Immature natural killer cell (primary cell): ENCODE data around the gene SV2A. TPM values are rescaled to one million over a fixed set of nuclear protein-coding genes. Genes with fewer than 3 reads are reported as not detected.
"Not testable (repeated sequence)": the region's sequence is repeated elsewhere in the genome, so short reads cannot be mapped to it uniquely, and the experiment has no call there.

Experiments used
- DNase-seq, 3 donors: peaks; one replicate each; pipeline ENCODE4 v3.0.0; 2022; ENCODE audit warnings: mixed read lengths in 1 of 3
- H3K27ac Mint-ChIP-seq, 6 donors: one replicate each; pipeline ENCODE4 v1.8.0; 2020; ENCODE audit warnings: mixed read lengths in 6 of 6, mild to moderate bottlenecking in 5 of 6, inconsistent platforms in 4 of 6, moderate library complexity in 3 of 6
- H3K27me3 Mint-ChIP-seq, 3 donors: one replicate each; pipeline ENCODE4 v1.8.0; 2020 to 2021; ENCODE audit warnings: low read depth in 3 of 3, mild to moderate bottlenecking in 3 of 3, mixed read lengths in 3 of 3, moderate library complexity in 3 of 3, inconsistent platforms in 1 of 3
- H3K36me3 Mint-ChIP-seq, 3 donors: one replicate each; pipeline ENCODE4 v1.8.0; 2020; ENCODE audit warnings: mixed read lengths in 3 of 3, inconsistent platforms in 2 of 3, mild to moderate bottlenecking in 2 of 3
- H3K4me1 Mint-ChIP-seq, 2 donors: one replicate each; pipeline ENCODE4 v1.8.0; 2020; ENCODE audit warnings: inconsistent platforms in 2 of 2, mild to moderate bottlenecking in 2 of 2, mixed read lengths in 2 of 2, moderate library complexity in 1 of 2
- H3K4me3 Mint-ChIP-seq, 5 donors: one replicate each; pipeline ENCODE4 v1.8.0; 2020; ENCODE audit warnings: mild to moderate bottlenecking in 5 of 5, mixed read lengths in 5 of 5, inconsistent platforms in 3 of 5, moderate library complexity in 3 of 5
- H3K9me3 Mint-ChIP-seq, 6 donors: one replicate each; pipeline ENCODE4 v1.8.0; 2020; ENCODE audit warnings: mild to moderate bottlenecking in 6 of 6, mixed read lengths in 6 of 6, inconsistent platforms in 4 of 6, moderate library complexity in 3 of 6
- polyA plus RNA-seq, 3 donors: library from polyadenylated mRNA; unstranded; fragments of 300-500 nt; fragmentation: Illumina TruSeq; gene quantifications; one replicate each; pipeline ENCODE4 v1.2.3, GENCODE V29; 2021

The SV2A gene
- polyA plus RNA-seq, 3 donors from 2014 or later, result 0.89 to 1.0 TPM; not detected in 1

GRCh38 chr1:149866887-149867286 is 50.8 kb downstream of the SV2A start:
- not testable (repeated sequence) for H3K4me1 Mint-ChIP-seq, H3K27ac Mint-ChIP-seq, H3K9me3 Mint-ChIP-seq, DNase-seq, H3K4me3 Mint-ChIP-seq, H3K36me3 Mint-ChIP-seq, H3K27me3 Mint-ChIP-seq

DNA sequence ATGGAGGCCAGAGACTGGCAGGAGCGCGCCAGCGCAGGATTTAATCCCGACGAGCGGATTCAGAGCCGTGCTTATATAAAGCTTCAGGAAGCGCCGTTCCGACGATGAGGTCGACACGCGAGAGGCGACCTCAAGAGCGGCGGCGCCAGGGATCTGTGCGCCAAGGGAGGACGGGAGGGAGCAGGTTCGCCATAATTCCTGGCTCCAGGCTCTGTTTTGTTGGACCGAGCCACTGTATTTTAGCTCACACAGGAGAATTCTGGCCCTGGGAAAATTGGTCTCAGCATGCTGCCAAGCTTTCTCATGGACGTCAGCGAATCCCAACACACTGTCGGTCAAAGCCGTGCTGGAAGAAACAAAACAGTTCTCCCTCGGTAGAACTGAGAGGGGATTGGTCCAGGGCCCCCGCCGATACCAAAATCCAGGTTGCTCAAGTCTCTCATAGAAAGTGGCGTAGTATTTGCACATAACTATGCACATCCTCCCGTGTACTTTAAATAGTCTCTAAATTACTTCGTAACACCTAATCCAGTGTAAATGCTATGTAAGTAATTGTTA is 56.1 kb downstream of the SV2A start:
- not testable (repeated sequence) for H3K27me3 Mint-ChIP-seq, H3K9me3 Mint-ChIP-seq, H3K4me1 Mint-ChIP-seq, DNase-seq, H3K27ac Mint-ChIP-seq, H3K36me3 Mint-ChIP-seq, H3K4me3 Mint-ChIP-seq

DNA sequence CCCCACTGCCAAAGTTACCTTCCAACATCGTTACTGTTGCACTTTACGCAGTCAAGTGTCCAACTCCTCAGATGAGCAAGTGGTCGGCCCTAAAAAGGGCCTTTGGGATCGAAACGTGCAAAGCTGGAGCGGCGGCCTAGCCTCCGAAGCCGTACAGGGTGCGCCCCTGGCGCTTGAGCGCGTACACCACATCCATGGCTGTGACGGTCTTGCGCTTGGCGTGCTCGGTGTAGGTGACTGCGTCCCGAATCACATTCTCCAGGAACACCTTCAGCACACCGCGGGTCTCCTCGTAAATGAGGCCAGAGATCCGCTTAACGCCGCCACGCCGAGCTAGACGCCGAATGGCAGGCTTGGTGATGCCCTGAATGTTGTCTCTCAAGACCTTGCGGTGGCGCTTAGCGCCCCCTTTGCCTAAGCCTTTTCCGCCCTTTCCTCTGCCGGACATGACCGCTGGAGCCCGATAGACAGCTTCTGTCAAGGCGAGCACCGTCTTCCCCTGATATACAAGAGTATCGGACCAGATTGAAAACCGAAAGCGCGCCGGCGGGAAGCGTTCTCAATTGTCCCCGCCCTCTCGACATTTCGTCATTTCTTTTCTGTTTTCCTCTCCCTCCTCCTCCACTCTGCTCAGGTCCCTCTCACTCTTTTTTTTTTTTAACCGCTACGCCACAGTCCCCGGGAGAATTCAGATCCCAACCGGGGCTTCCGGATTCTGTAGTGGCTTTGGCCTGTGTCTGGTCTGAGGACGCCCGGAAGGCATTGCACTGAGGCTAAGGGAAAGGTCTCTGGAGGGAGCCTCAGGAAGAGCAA is 56.8 kb downstream of the SV2A start:
- not testable (repeated sequence) for H3K4me3 Mint-ChIP-seq, H3K27ac Mint-ChIP-seq, H3K4me1 Mint-ChIP-seq, H3K9me3 Mint-ChIP-seq, H3K27me3 Mint-ChIP-seq, H3K36me3 Mint-ChIP-seq, DNase-seq

DNA sequence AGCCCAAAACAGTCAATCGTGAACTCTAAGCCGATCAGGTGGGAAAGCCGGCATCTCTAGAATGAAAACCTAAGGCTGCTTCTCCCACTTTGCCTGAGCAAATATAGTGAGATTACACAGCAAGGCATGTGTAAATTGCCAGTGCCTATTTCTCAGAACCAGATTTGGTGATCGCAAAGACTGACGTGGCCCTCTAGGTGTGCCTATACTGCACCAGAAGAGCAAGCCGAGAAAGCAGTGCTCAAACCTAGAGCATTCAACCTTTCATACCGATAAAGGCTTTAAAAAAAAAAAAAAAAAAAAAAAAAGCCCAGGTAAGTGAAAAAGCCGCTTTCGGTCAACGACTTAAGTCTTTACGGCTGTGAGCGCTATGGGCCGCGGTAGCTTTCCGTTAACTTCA is 57.4 kb downstream of the SV2A start:
- H3K9me3 Mint-ChIP-seq, H3K4me3 Mint-ChIP-seq, DNase-seq, H3K4me1 Mint-ChIP-seq, H3K27me3 Mint-ChIP-seq, H3K27ac Mint-ChIP-seq, H3K36me3 Mint-ChIP-seq: not testable (repeated sequence)

Other genes starting within 250 kb of the SV2A start
- gene FCGR1A, start 135.2 kb downstream of the SV2A start, polyA plus RNA-seq, result not detected
- 10 to 100 TPM; 12.6 to 35.2 (median 30.4) TPM for gene BOLA1, start 18.3 kb downstream of the SV2A start, polyA plus RNA-seq
- 100 to 1,000 TPM in 2 of 3 donors, 10 to 100 TPM in 1; 70.1 to 137 (median 103) TPM for gene SF3B4, start 10.0 kb upstream of the SV2A start, polyA plus RNA-seq
- 1 to 10 TPM in 2 of 3 donors, under 1 TPM in 1; 0.17 to 4.8 (median 1.7) TPM for gene MTMR11, start 19.0 kb upstream of the SV2A start, polyA plus RNA-seq
- gene OTUD7B, start 92.9 kb upstream of the SV2A start, polyA plus RNA-seq, result 1 to 10 TPM in 1 of 3 donors, under 1 TPM in 2; 0.24 to 4.3 (median 0.54) TPM
- gene VPS45, start 149.9 kb upstream of the SV2A start, polyA plus RNA-seq, result 10 to 100 TPM; 30.5 to 39.9 (median 35.1) TPM
- gene PLEKHO1, start 232.1 kb upstream of the SV2A start, polyA plus RNA-seq, result 10 to 100 TPM; 20.6 to 32.5 (median 22.2) TPM